Fibroblast of mammary gland (primary cell): ENCODE results near the gene HIPK3.
A peak's percentile ranks its signal among the peaks of the same experiment; 100 is the strongest.
"Not testable (repeated sequence)": the region's sequence is repeated elsewhere in the genome, so short reads cannot be mapped to it uniquely, and the experiment has no call there.

ENCODE experiments used
- DNase-seq: peaks from one replicate; pipeline ENCODE4 v3.0.0-alpha.2; 2010; ENCODE audit warnings: low read depth
- H3K4me3 ChIP-seq: 2 replicates; pipeline ENCODE4 v1.5.1; 2011; ENCODE audit warnings: low read depth, mild to moderate bottlenecking, low read length, moderate library complexity; ENCODE audit not compliant: control insufficient read depth
- CTCF ChIP-seq: conservative IDR thresholded peaks from 2 replicates; pipeline ENCODE4 v1.5.1; 2011; ENCODE audit warnings: low read depth, low read length, inconsistent platforms; ENCODE audit not compliant: control insufficient read depth, insufficient read depth

Gene HIPK3

GRCh38 chr11:33291004-33291777, 34.0 kb downstream of the HIPK3 start:
- TF ChIP-seq CTCF, result no peak
- DNase-seq, result peak; percentile 30
- H3K4me3 ChIP-seq, result no peak overlapping the region

- no peak for TF ChIP-seq CTCF
- DNase-seq, result no peak
- no peak overlapping the region for H3K4me3 ChIP-seq
Measured at GRCh38 chr11:33292311-33292710, 35.1 kb downstream of the HIPK3 start.

- no peak for DNase-seq
- no peak for TF ChIP-seq CTCF
- no peak overlapping the region for H3K4me3 ChIP-seq
Measured at GRCh38 chr11:33294224-33294623, 37.0 kb downstream of the HIPK3 start.

GRCh38 chr11:33294797-33295196, 37.6 kb downstream of the HIPK3 start:
- DNase-seq, result no peak
- TF ChIP-seq CTCF, result no peak
- no peak overlapping the region for H3K4me3 ChIP-seq

GRCh38 chr11:33296695-33297094, 39.5 kb downstream of the HIPK3 start:
- TF ChIP-seq CTCF, result no peak
- DNase-seq, result no peak
- no peak overlapping the region for H3K4me3 ChIP-seq

- no peak for TF ChIP-seq CTCF
- DNase-seq, result no peak
- no peak overlapping the region for H3K4me3 ChIP-seq
Measured at GRCh38 chr11:33303541-33303940, 46.4 kb downstream of the HIPK3 start.

GRCh38 chr11:33306821-33307220, 49.6 kb downstream of the HIPK3 start:
- DNase-seq, H3K4me3 ChIP-seq: not testable (repeated sequence)
